GM23338 (cell line): ENCODE results near the gene CACNA2D3. TPM values are rescaled to one million over a fixed set of nuclear protein-coding genes. Genes with fewer than 3 reads are reported as not detected.

Source experiments
- ATAC-seq: fragments of 200-7000 bp; cut with Tn5 transposase; 3 replicates; pipeline ENCODE4 v1.9.1; 2020
- DNase-seq: peaks from one replicate; pipeline ENCODE4 v3.0.0-alpha.2; 2015; ENCODE audit warnings: low spot score
- H2AFZ ChIP-seq: fragments of 200-600 bp; sonication (generic); 2 replicates; pipeline ENCODE4 v1.8.0; 2016; ENCODE audit warnings: antibody characterized with exemption, mild to moderate bottlenecking, moderate library complexity
- H3F3A ChIP-seq: fragments of 200-600 bp; sonication (generic); replicated peaks from 2 replicates; pipeline ENCODE4 v1.8.0; 2017; ENCODE audit warnings: antibody characterized with exemption, mixed run types, low read depth
- H3K27ac ChIP-seq: fragments of 200-600 bp; sonication (generic); 2 replicates; pipeline ENCODE4 v1.6.1; 2016; ENCODE audit warnings: low read depth
- H3K27me3 ChIP-seq: fragments of 200-600 bp; sonication (generic); 2 replicates; pipeline ENCODE4 v1.8.0; 2016; ENCODE audit warnings: mild to moderate bottlenecking, mixed run types, moderate library complexity; ENCODE audit not compliant: insufficient read depth
- H3K36me3 ChIP-seq: fragments of 200-600 bp; sonication (generic); 2 replicates; pipeline ENCODE4 v1.8.0; 2016; ENCODE audit warnings: mild to moderate bottlenecking; ENCODE audit not compliant: insufficient read depth
- H3K4me1 ChIP-seq: fragments of 200-600 bp; sonication (generic); 2 replicates; pipeline ENCODE4 v1.8.0; 2016; ENCODE audit warnings: mild to moderate bottlenecking, moderate library complexity; ENCODE audit not compliant: insufficient read depth
- H3K4me2 ChIP-seq: fragments of 200-600 bp; sonication (generic); 2 replicates; pipeline ENCODE4 v1.7.1; 2017; ENCODE audit warnings: mixed run types
- H3K4me3 ChIP-seq: fragments of 200-600 bp; sonication (generic); 2 replicates; pipeline ENCODE4 v1.6.1; 2016; ENCODE audit warnings: mixed run types
- H3K79me2 ChIP-seq: fragments of 200-600 bp; sonication (generic); replicated peaks from 2 replicates; pipeline ENCODE4 v1.8.0; 2017; ENCODE audit warnings: mild to moderate bottlenecking; ENCODE audit not compliant: insufficient read depth
- H3K9me2 ChIP-seq: fragments of 200-600 bp; sonication (generic); 2 replicates; pipeline ENCODE4 v1.8.0; 2017; ENCODE audit not compliant: insufficient read depth
- H4K20me1 ChIP-seq: fragments of 200-600 bp; sonication (generic); replicated peaks from 2 replicates; pipeline ENCODE4 v1.8.0; 2017; ENCODE audit warnings: mild to moderate bottlenecking; ENCODE audit not compliant: insufficient read depth
- H3K27ac Mint-ChIP-seq: 2 replicates; pipeline ENCODE4 v1.8.0; 2020; ENCODE audit warnings: inconsistent platforms, mild to moderate bottlenecking, moderate library complexity, mixed read lengths
- H3K27me3 Mint-ChIP-seq: 3 replicates; pipeline ENCODE4 v1.8.0; 2022; ENCODE audit warnings: low read depth, mild to moderate bottlenecking, moderate library complexity, mixed read lengths, inconsistent platforms; ENCODE audit not compliant: insufficient read depth, poor library complexity
- H3K36me3 Mint-ChIP-seq: 3 replicates; pipeline ENCODE4 v1.8.0; 2021; ENCODE audit warnings: low read depth, mild to moderate bottlenecking, inconsistent platforms, moderate library complexity, mixed read lengths
- H3K4me1 Mint-ChIP-seq: 3 replicates; pipeline ENCODE4 v1.8.0; 2020; ENCODE audit warnings: mild to moderate bottlenecking, inconsistent platforms, mixed read lengths
- H3K4me3 Mint-ChIP-seq: 3 replicates; pipeline ENCODE4 v1.8.0; 2021; ENCODE audit warnings: moderate library complexity, mild to moderate bottlenecking, inconsistent platforms, mixed read lengths
- H3K9me3 Mint-ChIP-seq: 3 replicates; pipeline ENCODE4 v1.8.0; 2020; ENCODE audit warnings: moderate library complexity, mild to moderate bottlenecking, inconsistent platforms, mixed read lengths
- CREB1 ChIP-seq: fragments of 250-450 bp; sonication (Bioruptor Pico); IDR thresholded peaks from 2 replicates; pipeline ENCODE4 v1.5.0; 2020; ENCODE audit warnings: low read depth, mild to moderate bottlenecking, moderate library complexity
- CTCF ChIP-seq, 2 experiments: fragments of 200-600 bp in 1 of 2; sonication (generic) in 1 of 2; conservative IDR thresholded peaks; 2 replicates each; pipeline versions ENCODE4 v1.5.1 to v1.6.1; 2016 to 2017; ENCODE audit warnings: antibody characterized with exemption in 2 of 2, low read depth in 2 of 2, mild to moderate bottlenecking in 2 of 2, moderate library complexity in 1 of 2
- ETS1 ChIP-seq: IDR thresholded peaks from 2 replicates; pipeline ENCODE4 v1.6.1; 2016; ENCODE audit warnings: antibody characterized with exemption
- EZH2 ChIP-seq: fragments of 200-600 bp; sonication (generic); IDR thresholded peaks from one replicate; pipeline ENCODE4 v1.8.0; 2017; ENCODE audit warnings: antibody characterized with exemption, mild to moderate bottlenecking, low read depth; ENCODE audit not compliant: unreplicated experiment
- EZH2phosphoT487 ChIP-seq: fragments of 200-600 bp; sonication (generic); IDR thresholded peaks from one replicate; pipeline ENCODE4 v1.8.1; 2018; ENCODE audit warnings: antibody characterized with exemption; ENCODE audit not compliant: unreplicated experiment
- JUNB ChIP-seq: IDR thresholded peaks from one replicate; pipeline ENCODE4 v1.6.1; 2016; ENCODE audit warnings: antibody characterized with exemption; ENCODE audit not compliant: unreplicated experiment
- NANOG ChIP-seq: IDR thresholded peaks from 2 replicates; pipeline ENCODE4 v1.6.1; 2016; ENCODE audit warnings: antibody characterized with exemption, borderline replicate concordance
- POLR2AphosphoS5 ChIP-seq: IDR thresholded peaks from 2 replicates; pipeline ENCODE4 v1.6.1; 2016; ENCODE audit warnings: antibody characterized with exemption, low read depth
- STAT1 ChIP-seq: IDR thresholded peaks from one replicate; pipeline ENCODE4 v1.6.1; 2016; ENCODE audit warnings: antibody characterized with exemption; ENCODE audit not compliant: unreplicated experiment
- ZNF114 ChIP-seq: fragments of 250-450 bp; sonication (Bioruptor Pico); IDR thresholded peaks from 2 replicates; pipeline ENCODE4 v1.5.0; 2020; ENCODE audit warnings: mild to moderate bottlenecking, moderate library complexity
- ZNF331 ChIP-seq: fragments of 250-450 bp; sonication (Bioruptor Pico); IDR thresholded peaks from 2 replicates; pipeline ENCODE4 v1.5.0; 2020; ENCODE audit warnings: low read depth, mild to moderate bottlenecking, moderate library complexity
- polyA plus RNA-seq: library from polyadenylated mRNA; unstranded; fragments of >200 nt; fragmentation: Nextera tagmentation; extraction: Ambion mirVana; gene quantifications from 2 replicates; pipeline ENCODE4 v1.2.1, GENCODE V29; 2016
- total RNA-seq: library from RNA; depleted of rRNA; stranded (reverse); fragments of >200 nt; shearing (Covaris generic); gene quantifications from 2 replicates; pipeline ENCODE4 v1.2.3, GENCODE V29; 2014
- TF ChIP-seq, protein P1 (sequence below): fragments of 250-450 bp; sonication (Bioruptor Pico); IDR thresholded peaks from 2 replicates; pipeline ENCODE4 v1.5.0; 2020; ENCODE audit warnings: mild to moderate bottlenecking, moderate library complexity
- TF ChIP-seq, protein P2 (sequence below): IDR thresholded peaks from one replicate; pipeline ENCODE4 v1.6.1; 2018; ENCODE audit warnings: antibody characterized with exemption; ENCODE audit not compliant: unreplicated experiment

CACNA2D3 gene
- total and polyA plus RNA-seq, 2 experiments from 2014 or later: 2.2 to 2.3 TPM

DNA sequence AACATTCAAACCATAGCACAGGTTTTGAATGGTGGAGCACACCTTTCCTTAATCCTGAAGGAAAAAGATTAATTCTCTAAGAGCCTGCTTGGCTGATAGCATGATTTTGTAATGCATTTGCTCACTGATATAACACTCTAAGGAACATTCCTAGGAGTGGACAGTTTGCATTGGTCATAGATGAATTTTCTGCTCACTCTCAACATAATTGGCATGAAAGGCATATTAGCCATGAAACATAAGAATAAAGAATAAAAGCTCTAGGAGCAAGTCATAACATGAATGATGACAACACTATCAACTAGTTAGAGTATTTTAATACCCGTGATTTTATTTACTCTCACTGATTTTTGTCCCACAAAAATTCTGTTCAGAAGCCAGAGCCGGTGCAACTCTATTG lies 839.8 kb downstream of the CACNA2D3 start:
- Mint-ChIP-seq H3K27ac (no peak overlapping the region), H3K4me1 (peaks cover 7% of the 10 kb centered on the region; the same call in 2 of the 3 replicates), H3K9me3 (no peaks in the 10 kb centered on the region), H3K4me3 (no peak overlapping the region), H3K27me3 (no peaks in the 10 kb centered on the region), H3K36me3 (no peaks in the 10 kb centered on the region)
- Histone ChIP-seq H2AFZ (no peak overlapping the region), H3K27ac (no peak overlapping the region), H3K36me3 (no peaks in the 10 kb centered on the region), H3K4me2 (no peak overlapping the region), H3K27me3 (no peaks in the 10 kb centered on the region), H3K4me1 (peaks cover 7% of the 10 kb centered on the region; the same call in 1 of the 2 replicates), H3K79me2 (no peaks in the 10 kb centered on the region), H3K9me2 (0 out of 2 replicates have a peak, but pooled peaks cover under 1% of the 10 kb centered on the region), H4K20me1 (0 out of 2 replicates have a peak, but pooled peaks cover 2% of the 10 kb centered on the region), H3K4me3 (no peak overlapping the region), H3F3A (no peaks in the 10 kb centered on the region)
- TF ChIP-seq, protein P1, sequence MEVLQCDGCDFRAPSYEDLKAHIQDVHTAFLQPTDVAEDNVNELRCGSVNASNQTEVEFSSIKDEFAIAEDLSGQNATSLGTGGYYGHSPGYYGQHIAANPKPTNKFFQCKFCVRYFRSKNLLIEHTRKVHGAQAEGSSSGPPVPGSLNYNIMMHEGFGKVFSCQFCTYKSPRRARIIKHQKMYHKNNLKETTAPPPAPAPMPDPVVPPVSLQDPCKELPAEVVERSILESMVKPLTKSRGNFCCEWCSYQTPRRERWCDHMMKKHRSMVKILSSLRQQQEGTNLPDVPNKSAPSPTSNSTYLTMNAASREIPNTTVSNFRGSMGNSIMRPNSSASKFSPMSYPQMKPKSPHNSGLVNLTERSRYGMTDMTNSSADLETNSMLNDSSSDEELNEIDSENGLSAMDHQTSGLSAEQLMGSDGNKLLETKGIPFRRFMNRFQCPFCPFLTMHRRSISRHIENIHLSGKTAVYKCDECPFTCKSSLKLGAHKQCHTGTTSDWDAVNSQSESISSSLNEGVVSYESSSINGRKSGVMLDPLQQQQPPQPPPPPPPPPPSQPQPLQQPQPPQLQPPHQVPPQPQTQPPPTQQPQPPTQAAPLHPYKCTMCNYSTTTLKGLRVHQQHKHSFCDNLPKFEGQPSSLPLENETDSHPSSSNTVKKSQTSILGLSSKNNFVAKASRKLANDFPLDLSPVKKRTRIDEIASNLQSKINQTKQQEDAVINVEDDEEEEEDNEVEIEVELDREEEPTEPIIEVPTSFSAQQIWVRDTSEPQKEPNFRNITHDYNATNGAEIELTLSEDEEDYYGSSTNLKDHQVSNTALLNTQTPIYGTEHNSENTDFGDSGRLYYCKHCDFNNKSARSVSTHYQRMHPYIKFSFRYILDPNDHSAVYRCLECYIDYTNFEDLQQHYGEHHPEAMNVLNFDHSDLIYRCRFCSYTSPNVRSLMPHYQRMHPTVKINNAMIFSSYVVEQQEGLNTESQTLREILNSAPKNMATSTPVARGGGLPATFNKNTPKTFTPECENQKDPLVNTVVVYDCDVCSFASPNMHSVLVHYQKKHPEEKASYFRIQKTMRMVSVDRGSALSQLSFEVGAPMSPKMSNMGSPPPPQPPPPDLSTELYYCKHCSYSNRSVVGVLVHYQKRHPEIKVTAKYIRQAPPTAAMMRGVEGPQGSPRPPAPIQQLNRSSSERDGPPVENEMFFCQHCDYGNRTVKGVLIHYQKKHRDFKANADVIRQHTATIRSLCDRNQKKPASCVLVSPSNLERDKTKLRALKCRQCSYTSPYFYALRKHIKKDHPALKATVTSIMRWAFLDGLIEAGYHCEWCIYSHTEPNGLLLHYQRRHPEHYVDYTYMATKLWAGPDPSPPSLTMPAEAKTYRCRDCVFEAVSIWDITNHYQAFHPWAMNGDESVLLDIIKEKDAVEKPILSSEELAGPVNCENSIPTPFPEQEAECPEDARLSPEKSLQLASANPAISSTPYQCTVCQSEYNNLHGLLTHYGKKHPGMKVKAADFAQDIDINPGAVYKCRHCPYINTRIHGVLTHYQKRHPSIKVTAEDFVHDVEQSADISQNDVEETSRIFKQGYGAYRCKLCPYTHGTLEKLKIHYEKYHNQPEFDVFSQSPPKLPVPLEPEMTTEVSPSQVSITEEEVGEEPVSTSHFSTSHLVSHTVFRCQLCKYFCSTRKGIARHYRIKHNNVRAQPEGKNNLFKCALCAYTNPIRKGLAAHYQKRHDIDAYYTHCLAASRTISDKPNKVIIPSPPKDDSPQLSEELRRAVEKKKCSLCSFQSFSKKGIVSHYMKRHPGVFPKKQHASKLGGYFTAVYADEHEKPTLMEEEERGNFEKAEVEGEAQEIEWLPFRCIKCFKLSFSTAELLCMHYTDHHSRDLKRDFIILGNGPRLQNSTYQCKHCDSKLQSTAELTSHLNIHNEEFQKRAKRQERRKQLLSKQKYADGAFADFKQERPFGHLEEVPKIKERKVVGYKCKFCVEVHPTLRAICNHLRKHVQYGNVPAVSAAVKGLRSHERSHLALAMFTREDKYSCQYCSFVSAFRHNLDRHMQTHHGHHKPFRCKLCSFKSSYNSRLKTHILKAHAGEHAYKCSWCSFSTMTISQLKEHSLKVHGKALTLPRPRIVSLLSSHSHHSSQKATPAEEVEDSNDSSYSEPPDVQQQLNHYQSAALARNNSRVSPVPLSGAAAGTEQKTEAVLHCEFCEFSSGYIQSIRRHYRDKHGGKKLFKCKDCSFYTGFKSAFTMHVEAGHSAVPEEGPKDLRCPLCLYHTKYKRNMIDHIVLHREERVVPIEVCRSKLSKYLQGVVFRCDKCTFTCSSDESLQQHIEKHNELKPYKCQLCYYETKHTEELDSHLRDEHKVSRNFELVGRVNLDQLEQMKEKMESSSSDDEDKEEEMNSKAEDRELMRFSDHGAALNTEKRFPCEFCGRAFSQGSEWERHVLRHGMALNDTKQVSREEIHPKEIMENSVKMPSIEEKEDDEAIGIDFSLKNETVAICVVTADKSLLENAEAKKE (CRISPR knock-in tag): no peak
- TF ChIP-seq, protein P2, sequence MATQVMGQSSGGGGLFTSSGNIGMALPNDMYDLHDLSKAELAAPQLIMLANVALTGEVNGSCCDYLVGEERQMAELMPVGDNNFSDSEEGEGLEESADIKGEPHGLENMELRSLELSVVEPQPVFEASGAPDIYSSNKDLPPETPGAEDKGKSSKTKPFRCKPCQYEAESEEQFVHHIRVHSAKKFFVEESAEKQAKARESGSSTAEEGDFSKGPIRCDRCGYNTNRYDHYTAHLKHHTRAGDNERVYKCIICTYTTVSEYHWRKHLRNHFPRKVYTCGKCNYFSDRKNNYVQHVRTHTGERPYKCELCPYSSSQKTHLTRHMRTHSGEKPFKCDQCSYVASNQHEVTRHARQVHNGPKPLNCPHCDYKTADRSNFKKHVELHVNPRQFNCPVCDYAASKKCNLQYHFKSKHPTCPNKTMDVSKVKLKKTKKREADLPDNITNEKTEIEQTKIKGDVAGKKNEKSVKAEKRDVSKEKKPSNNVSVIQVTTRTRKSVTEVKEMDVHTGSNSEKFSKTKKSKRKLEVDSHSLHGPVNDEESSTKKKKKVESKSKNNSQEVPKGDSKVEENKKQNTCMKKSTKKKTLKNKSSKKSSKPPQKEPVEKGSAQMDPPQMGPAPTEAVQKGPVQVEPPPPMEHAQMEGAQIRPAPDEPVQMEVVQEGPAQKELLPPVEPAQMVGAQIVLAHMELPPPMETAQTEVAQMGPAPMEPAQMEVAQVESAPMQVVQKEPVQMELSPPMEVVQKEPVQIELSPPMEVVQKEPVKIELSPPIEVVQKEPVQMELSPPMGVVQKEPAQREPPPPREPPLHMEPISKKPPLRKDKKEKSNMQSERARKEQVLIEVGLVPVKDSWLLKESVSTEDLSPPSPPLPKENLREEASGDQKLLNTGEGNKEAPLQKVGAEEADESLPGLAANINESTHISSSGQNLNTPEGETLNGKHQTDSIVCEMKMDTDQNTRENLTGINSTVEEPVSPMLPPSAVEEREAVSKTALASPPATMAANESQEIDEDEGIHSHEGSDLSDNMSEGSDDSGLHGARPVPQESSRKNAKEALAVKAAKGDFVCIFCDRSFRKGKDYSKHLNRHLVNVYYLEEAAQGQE: no peak
- TF ChIP-seq STAT1: no peak
- TF ChIP-seq EZH2: no peak
- no peak for TF ChIP-seq EZH2phosphoT487
- TF ChIP-seq ZNF331 (CRISPR knock-in tag): no peak
- TF ChIP-seq CREB1 (CRISPR knock-in tag): no peak
- no peak for TF ChIP-seq CTCF (conservative IDR thresholded peaks at IDR 0.05; ENCODE audit: low read depth in 2 of 2)
- TF ChIP-seq NANOG: no peak
- no peak for TF ChIP-seq ZNF114 (CRISPR knock-in tag)
- TF ChIP-seq POLR2AphosphoS5: no peak
- no peak for TF ChIP-seq ETS1
- TF ChIP-seq JUNB: no peak
- ATAC-seq (no peak), DNase-seq (no peak)
